Endodermal cell (in vitro differentiated cells): ENCODE results near the gene RNF2. TPM values are rescaled to one million over a fixed set of nuclear protein-coding genes. Genes with fewer than 3 reads are reported as not detected.

Experiments used
- DNase-seq: peaks from one replicate; pipeline ENCODE4 v3.0.0-alpha.2; 2017
- H3K27ac ChIP-seq: 2 replicates; pipeline ENCODE4 v1.5.1; 2013; ENCODE audit warnings: mild to moderate bottlenecking, low read depth, low read length, moderate library complexity
- H3K27me3 ChIP-seq: 2 replicates; pipeline ENCODE4 v1.6.1; 2013; ENCODE audit warnings: mild to moderate bottlenecking, low read length, moderate library complexity; ENCODE audit not compliant: insufficient read depth, control insufficient read depth, poor library complexity, severe bottlenecking
- H3K36me3 ChIP-seq: 2 replicates; pipeline ENCODE4 v1.7.0; 2013; ENCODE audit warnings: mild to moderate bottlenecking, low read length, moderate library complexity; ENCODE audit not compliant: control insufficient read depth, insufficient read depth
- H3K4me1 ChIP-seq: one replicate; pipeline ENCODE4 v1.7.0; 2013; ENCODE audit warnings: low read length; ENCODE audit not compliant: control insufficient read depth, insufficient read depth
- H3K4me3 ChIP-seq: 2 replicates; pipeline ENCODE4 v1.5.1; 2013; ENCODE audit warnings: mild to moderate bottlenecking, low read length, moderate library complexity
- H3K9ac ChIP-seq: 2 replicates; pipeline ENCODE4 v1.6.1; 2013; ENCODE audit warnings: mild to moderate bottlenecking, low read length, moderate library complexity; ENCODE audit not compliant: poor library complexity, severe bottlenecking; ENCODE audit errors: extremely low read depth
- H3K9me3 ChIP-seq: 2 replicates; pipeline ENCODE4 v1.6.1; 2013; ENCODE audit warnings: mild to moderate bottlenecking, low read length, moderate library complexity; ENCODE audit not compliant: control insufficient read depth
- H3K27ac Mint-ChIP-seq: 2 replicates; pipeline ENCODE4 v1.8.0; 2020; ENCODE audit warnings: mixed read lengths
- H3K27me3 Mint-ChIP-seq: 2 replicates; pipeline ENCODE4 v1.8.0; 2021; ENCODE audit warnings: mild to moderate bottlenecking, mixed read lengths; ENCODE audit not compliant: insufficient read depth
- H3K36me3 Mint-ChIP-seq: 2 replicates; pipeline ENCODE4 v1.8.0; 2020; ENCODE audit warnings: low read depth, mixed read lengths
- H3K4me1 Mint-ChIP-seq: 2 replicates; pipeline ENCODE4 v1.8.0; 2020; ENCODE audit warnings: mixed read lengths
- H3K4me3 Mint-ChIP-seq: 2 replicates; pipeline ENCODE4 v1.8.0; 2020; ENCODE audit warnings: mild to moderate bottlenecking, moderate library complexity, mixed read lengths
- H3K9me3 Mint-ChIP-seq: 2 replicates; pipeline ENCODE4 v1.8.0; 2020; ENCODE audit warnings: mild to moderate bottlenecking, mixed read lengths
- CTCF ChIP-seq: fragments of 200-600 bp; sonication (generic); conservative IDR thresholded peaks from 2 replicates; pipeline ENCODE4 v1.5.0; 2021; ENCODE audit warnings: antibody characterized with exemption, mild to moderate bottlenecking
- WGBS, 2 experiments: methylation state at CpG; one replicate each; pipeline versions ENCODE4 v1.1.5 to v1.1.7; 2013; ENCODE audit warnings: missing lambda C conversion rate in 2 of 2, mixed read lengths in 1 of 2; ENCODE audit not compliant: insufficient coverage in 1 of 2, insufficient read length in 1 of 2; 5-methylcytosine and 5-hydroxymethylcytosine counted together
- total RNA-seq, 2 donors: library from RNA; stranded (reverse); fragmentation: NEBNext Ultra II Directional in 1 of 2; extraction: Animal tissue kit (Norgen Biotek cat#: 25700) in 1 of 2; gene quantifications; 2 replicates in 1 of 2; 3 replicates in 1 of 2; pipeline ENCODE4 v1.2.1, GENCODE V29; 2021

The RNF2 gene
- total RNA-seq, 2 donors from 2014 or later = 61.1 to 66.9 TPM

- Mint-ChIP-seq H3K4me1 (peaks cover 20% of the 10 kb centered on the region), H3K27me3 (no peaks in the 10 kb centered on the region), H3K27ac (no peak overlapping the region), H3K9me3 (peaks cover 4% of the 10 kb centered on the region), H3K36me3 (peaks cover 18% of the 10 kb centered on the region), H3K4me3 (no peak overlapping the region)
- Histone ChIP-seq H3K36me3 (peaks cover 11% of the 10 kb centered on the region), H3K27me3 (no peaks in the 10 kb centered on the region), H3K9ac (no peak overlapping the region), H3K9me3 (peaks cover 5% of the 10 kb centered on the region), H3K27ac (no peak overlapping the region), H3K4me3 (no peak overlapping the region), H3K4me1 (no peaks in the 10 kb centered on the region)
- TF ChIP-seq CTCF = no peak
- WGBS, 2 experiments = 93 to 96% methylated on average over 26 to 31 of the region's 31 CpGs
- DNase-seq = peak; percentile 45
Observed at GRCh38 chr1:185054365-185055060, 9.2 kb downstream of the RNF2 start.

GRCh38 chr1:185058110-185058509 lies 12.8 kb downstream of the RNF2 start:
- Histone ChIP-seq H3K4me3 (no peak overlapping the region), H3K4me1 (no peaks in the 10 kb centered on the region), H3K27me3 (no peaks in the 10 kb centered on the region), H3K9me3 (no peaks in the 10 kb centered on the region), H3K27ac (no peak overlapping the region), H3K36me3 (peaks cover 6% of the 10 kb centered on the region), H3K9ac (no peak overlapping the region)
- H3K9me3 Mint-ChIP-seq = peaks cover under 1% of the 10 kb centered on the region
- H3K27me3 Mint-ChIP-seq = no peaks in the 10 kb centered on the region
- H3K36me3 Mint-ChIP-seq = peaks cover 13% of the 10 kb centered on the region
- peaks cover 22% of the 10 kb centered on the region for H3K4me1 Mint-ChIP-seq
- no peak for TF ChIP-seq CTCF
- no peak for DNase-seq
- 85% methylated on average over 1 of the region's 2 CpGs; no CpG with 5 or more reads in 1 of the 2 experiments for WGBS, 2 experiments
- no peak overlapping the region for H3K4me3 Mint-ChIP-seq
- H3K27ac Mint-ChIP-seq = peak overlapping the region; percentile 16

- peaks cover 5% of the 10 kb centered on the region for H3K36me3 ChIP-seq
- no peaks in the 10 kb centered on the region for H3K4me1 ChIP-seq
- no peaks in the 10 kb centered on the region for H3K27me3 Mint-ChIP-seq
- H3K27ac ChIP-seq = no peak overlapping the region
- H3K9me3 ChIP-seq = peaks cover 4% of the 10 kb centered on the region
- no peak overlapping the region for H3K9ac ChIP-seq
- TF ChIP-seq CTCF = no peak
- H3K27ac Mint-ChIP-seq = no peak overlapping the region
- no peaks in the 10 kb centered on the region for H3K27me3 ChIP-seq
- 92% methylated on average over 2 of the region's 2 CpGs; no CpG with 5 or more reads in 1 of the 2 experiments for WGBS, 2 experiments
- H3K4me1 Mint-ChIP-seq = peaks cover 22% of the 10 kb centered on the region
- H3K9me3 Mint-ChIP-seq = peaks cover 5% of the 10 kb centered on the region
- H3K36me3 Mint-ChIP-seq = peaks cover 20% of the 10 kb centered on the region
- no peak overlapping the region for H3K4me3 ChIP-seq
- no peak for DNase-seq
- H3K4me3 Mint-ChIP-seq = no peak overlapping the region
Observed at GRCh38 chr1:185058876-185059275, 13.5 kb downstream of the RNF2 start.
